8988T (cell line): ENCODE measurements around the gene ALDH7A1.
"Not testable (repeated sequence)": the region's sequence is repeated elsewhere in the genome, so short reads cannot be mapped to it uniquely, and the experiment has no call there.

Experiments used
- DNase-seq: peaks from one replicate; pipeline ENCODE4 v3.0.0; 2011

Gene ALDH7A1

GRCh38 chr5:126591549-126591948 lies 3.5 kb downstream of the ALDH7A1 start:
- no peak for DNase-seq

GRCh38 chr5:126589536-126590297 lies 5.3 kb downstream of the ALDH7A1 start:
- no peak for DNase-seq

- DNase-seq = no peak
These were observed 7.2 kb downstream of the ALDH7A1 start for GRCh38 chr5:126587551-126588390.

GRCh38 chr5:126583761-126584160 lies 11.3 kb downstream of the ALDH7A1 start:
- DNase-seq = no peak

GRCh38 chr5:126579716-126580115 lies 15.3 kb downstream of the ALDH7A1 start:
- DNase-seq = no peak

GRCh38 chr5:126577415-126577814 lies 17.6 kb downstream of the ALDH7A1 start:
- DNase-seq = no peak

GRCh38 chr5:126576974-126577373 lies 18.0 kb downstream of the ALDH7A1 start:
- no peak for DNase-seq

- no peak for DNase-seq
These were observed 19.4 kb downstream of the ALDH7A1 start for GRCh38 chr5:126575644-126576043.

- DNase-seq = no peak
These were observed 26.7 kb downstream of the ALDH7A1 start for GRCh38 chr5:126568206-126568755.

- no peak for DNase-seq
These were observed 32.2 kb downstream of the ALDH7A1 start for GRCh38 chr5:126562823-126563222.

GRCh38 chr5:126561908-126562307 lies 33.1 kb downstream of the ALDH7A1 start:
- no peak for DNase-seq

- not testable (repeated sequence) for DNase-seq
These were observed 39.9 kb downstream of the ALDH7A1 start for GRCh38 chr5:126555101-126555500.

- no peak for DNase-seq
These were observed 42.4 kb downstream of the ALDH7A1 start for GRCh38 chr5:126552614-126553013.

- peak; percentile 27 for DNase-seq
These were observed 50.8 kb downstream of the ALDH7A1 start for GRCh38 chr5:126544087-126544740.

- DNase-seq = no peak
These were observed 51.4 kb downstream of the ALDH7A1 start for GRCh38 chr5:126543660-126544059.

- no peak for DNase-seq
These were observed 52.0 kb downstream of the ALDH7A1 start for GRCh38 chr5:126543009-126543408.

GRCh38 chr5:126542441-126542840 lies 52.6 kb downstream of the ALDH7A1 start:
- no peak for DNase-seq

- no peak for DNase-seq
These were observed 54.4 kb downstream of the ALDH7A1 start for GRCh38 chr5:126540631-126541030.

- DNase-seq = no peak
These were observed 56.4 kb downstream of the ALDH7A1 start for GRCh38 chr5:126538579-126538978.

- no peak for DNase-seq
These were observed 58.1 kb downstream of the ALDH7A1 start for GRCh38 chr5:126536874-126537273.

- DNase-seq = no peak
These were observed 59.0 kb downstream of the ALDH7A1 start for GRCh38 chr5:126535856-126536545.

GRCh38 chr5:126534553-126534952 lies 60.5 kb downstream of the ALDH7A1 start:
- no peak for DNase-seq
